AG10803 (cell line): Measurements from ENCODE around the gene PLXDC1.
"Not testable (repeated sequence)": the region's sequence is repeated elsewhere in the genome, so short reads cannot be mapped to it uniquely, and the experiment has no call there.

Source experiments
- DNase-seq: peaks from one replicate; pipeline ENCODE4 v3.0.0; 2010; ENCODE audit warnings: low read depth
- H3K4me3 ChIP-seq: 2 replicates; pipeline ENCODE4 v1.5.1; 2011; ENCODE audit warnings: mild to moderate bottlenecking, low read length, control low read depth
- CTCF ChIP-seq: conservative IDR thresholded peaks from 2 replicates; pipeline ENCODE4 v1.5.1; 2011; ENCODE audit warnings: mild to moderate bottlenecking, low read length, control low read depth, inconsistent platforms

The PLXDC1 gene

GRCh38 chr17:39057701-39058206 lies 93.7 kb downstream of the PLXDC1 start:
- DNase-seq: no peak
- H3K4me3 ChIP-seq: no peak overlapping the region; the same call in none of the 2 replicates

GRCh38 chr17:39054111-39054645 lies 97.3 kb downstream of the PLXDC1 start:
- no peak overlapping the region for H3K4me3 ChIP-seq
- TF ChIP-seq CTCF: no peak
- DNase-seq: no peak

More at GRCh38 chr17:39057701-39058206, 93.7 kb downstream of the PLXDC1 start:
- no peak for TF ChIP-seq CTCF

- not testable (repeated sequence) for H3K4me3 ChIP-seq, DNase-seq
These were observed 99.0 kb downstream of the PLXDC1 start for GRCh38 chr17:39052423-39052822.

- TF ChIP-seq CTCF: no peak
- no peak overlapping the region for H3K4me3 ChIP-seq
- no peak for DNase-seq
These were observed 100.3 kb downstream of the PLXDC1 start for GRCh38 chr17:39051001-39051585.

GRCh38 chr17:39045948-39046679 lies 105.3 kb downstream of the PLXDC1 start:
- no peak overlapping the region for H3K4me3 ChIP-seq
- no peak for DNase-seq
- TF ChIP-seq CTCF: no peak

- TF ChIP-seq CTCF: no peak
- no peak overlapping the region for H3K4me3 ChIP-seq
- no peak for DNase-seq
These were observed 115.4 kb downstream of the PLXDC1 start for GRCh38 chr17:39036009-39036408.

GRCh38 chr17:39035578-39035977 lies 115.9 kb downstream of the PLXDC1 start:
- not testable (repeated sequence) for H3K4me3 ChIP-seq, DNase-seq

- no peak for TF ChIP-seq CTCF
- no peak for DNase-seq
- no peak overlapping the region for H3K4me3 ChIP-seq
These were observed 122.7 kb downstream of the PLXDC1 start for GRCh38 chr17:39028690-39029089.
